NT2/D1 (cell line): ENCODE results near the gene KIF7.

ENCODE experiments used
- YY1 ChIP-seq: IDR thresholded peaks from 2 replicates; pipeline ENCODE4 v1.6.1; 2011; ENCODE audit not compliant: insufficient read length, insufficient read depth
- ZNF274 ChIP-seq: IDR thresholded peaks from 2 replicates; pipeline ENCODE4 v1.6.1; 2011; ENCODE audit warnings: mild to moderate bottlenecking, low read depth, low read length

- TF ChIP-seq YY1 = no peak
- no peak for TF ChIP-seq ZNF274
Measured at GRCh38 chr15:89613031-89613430, 42.2 kb downstream of the KIF7 start.
